KBM-7 (cell line): ENCODE results near the gene OR4E1.
"Not testable (repeated sequence)": the region's sequence is repeated elsewhere in the genome, so short reads cannot be mapped to it uniquely, and the experiment has no call there.

Experiments
- DNase-seq: peaks from one replicate; pipeline ENCODE4 v3.0.0-alpha.2; 2015
- in situ Hi-C: fragments of 300-500 bp; cut with MboI; formaldehyde crosslinking; loops from 2 replicates; pipeline ENCODE4 v1.14.3; 2020; ENCODE audit warnings: low sequenced_read_pairs, low pct_unique_long_range_greater_than_20kb, mixed read lengths

Gene OR4E1

GRCh38 chr14:21656980-21657379 lies 16.6 kb downstream of the OR4E1 start:
- DNase-seq = no peak
- in situ Hi-C loops = no loop called here

GRCh38 chr14:21654215-21654614 lies 19.4 kb downstream of the OR4E1 start:
- no peak for DNase-seq
- in situ Hi-C loops = no loop called here

- no peak for DNase-seq
- in situ Hi-C loops = no loop called here
These were observed 20.2 kb downstream of the OR4E1 start, which contains the start of gene OR4E2 for GRCh38 chr14:21653331-21653885. Gene OR4E2, plus strand, starts transcription at chr14:21653835. Its CDS starts 11,248 bp downstream, at chr14:21665083.

DNA sequence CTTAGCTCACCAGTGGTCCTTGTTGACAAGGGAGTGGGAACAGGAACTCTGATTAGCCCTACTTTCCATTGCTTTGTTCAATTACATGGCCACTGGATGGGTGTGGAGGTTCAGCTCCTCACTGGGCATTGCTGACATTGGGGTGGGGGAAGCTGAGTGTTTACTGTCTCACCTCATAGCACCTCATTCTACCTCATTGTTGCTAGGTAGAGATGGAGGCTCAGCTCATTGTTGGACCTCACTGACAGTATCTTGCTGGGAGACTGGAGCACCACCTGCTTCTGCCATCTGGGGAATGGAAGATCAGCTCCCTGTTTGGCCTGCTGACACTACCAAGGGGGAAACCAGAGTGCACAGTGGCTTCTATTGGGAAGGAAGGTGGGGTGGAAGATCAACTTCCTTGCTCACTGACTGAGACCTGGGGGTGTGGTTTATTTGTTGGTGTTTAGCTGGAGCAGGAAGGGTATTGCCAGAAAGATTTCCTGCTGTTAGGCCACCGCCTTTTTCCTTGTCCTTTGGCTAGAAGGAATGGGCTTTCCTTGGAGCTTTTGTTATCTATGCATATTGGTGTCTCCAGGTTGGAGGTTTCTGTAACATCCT lies 21.3 kb downstream of the OR4E1 start:
- in situ Hi-C loops = no loop called here
- DNase-seq = no peak

DNA sequence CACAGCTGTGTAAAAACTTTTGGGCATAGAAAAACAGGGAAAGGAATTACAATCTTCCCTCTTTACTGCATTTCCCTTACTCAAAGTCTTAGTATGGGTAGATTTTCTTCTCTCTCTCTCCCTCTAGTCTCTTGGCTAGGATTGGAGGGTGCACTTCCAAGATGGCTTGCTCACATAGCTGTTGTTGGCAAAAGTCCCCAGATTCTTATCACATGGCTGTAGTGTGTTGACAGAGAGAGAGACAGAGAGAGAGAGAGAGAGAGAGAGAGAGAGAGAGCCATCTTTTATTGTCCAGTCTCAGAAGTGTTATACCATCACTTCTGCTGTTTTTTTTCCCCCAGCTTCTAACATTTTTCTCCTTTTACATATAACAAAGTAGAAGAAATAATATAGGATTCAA lies 26.2 kb downstream of the OR4E1 start:
- in situ Hi-C loops = no loop called here
- no peak for DNase-seq

DNA sequence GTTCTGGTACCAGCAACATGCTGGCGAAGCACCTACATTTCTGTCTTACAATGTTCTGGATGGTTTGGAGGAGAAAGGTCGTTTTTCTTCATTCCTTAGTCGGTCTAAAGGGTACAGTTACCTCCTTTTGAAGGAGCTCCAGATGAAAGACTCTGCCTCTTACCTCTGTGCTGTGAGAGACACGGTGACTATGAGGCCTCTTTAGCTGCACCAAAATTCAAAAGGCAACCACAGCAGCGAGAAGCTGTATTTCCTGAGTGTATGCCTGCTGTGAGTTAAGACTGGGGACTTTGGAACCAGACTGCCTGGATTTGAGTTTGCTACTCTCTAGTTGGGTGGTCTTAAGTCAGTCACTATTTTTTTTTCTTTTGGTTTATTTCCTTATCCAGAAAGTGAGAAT lies 30.2 kb downstream of the OR4E1 start:
- in situ Hi-C loops = no loop called here
- no peak for DNase-seq

DNA sequence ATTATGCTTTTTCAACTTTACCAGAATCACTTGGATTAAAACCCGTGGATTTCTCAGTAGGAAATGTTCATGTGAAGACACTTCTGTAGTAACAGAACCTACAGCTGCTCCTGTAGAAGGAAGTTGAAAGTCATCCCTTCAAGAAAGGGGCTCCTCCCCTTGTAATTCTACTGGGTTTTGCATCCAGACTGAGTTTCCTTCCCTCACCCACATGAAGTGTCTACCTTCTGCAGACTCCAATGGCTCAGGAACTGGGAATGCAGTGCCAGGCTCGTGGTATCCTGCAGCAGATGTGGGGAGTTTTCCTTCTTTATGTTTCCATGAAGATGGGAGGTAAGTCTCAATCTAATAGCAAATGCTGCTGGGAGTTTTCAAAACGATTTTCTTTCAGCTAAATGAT lies 30.9 kb downstream of the OR4E1 start:
- in situ Hi-C loops = no loop called here
- DNase-seq = no peak

- in situ Hi-C loops = no loop called here
- DNase-seq = no peak
These were observed 38.8 kb downstream of the OR4E1 start, which contains the start of gene OR10G2 for GRCh38 chr14:21634840-21635239. Gene OR10G2, minus strand, starts transcription at chr14:21634940. Its CDS starts 98 bp downstream, at chr14:21634842.

- in situ Hi-C loops = no loop called here
- DNase-seq = no peak
These were observed 42.5 kb downstream of the OR4E1 start for GRCh38 chr14:21631084-21631483.

- DNase-seq, in situ Hi-C loops: not testable (repeated sequence)
These were observed 43.1 kb downstream of the OR4E1 start for GRCh38 chr14:21630503-21630902.

GRCh38 chr14:21626491-21627230 lies 47.0 kb downstream of the OR4E1 start:
- DNase-seq = no peak

More at GRCh38 chr14:21626491-21627230, 47.0 kb downstream of the OR4E1 start:
- in situ Hi-C loops = no loop called here
